Stimulated activated CD8-positive, alpha-beta memory T cell treated with anti-CD3 and anti-CD28 coated beads, Interleukin-2, amount 100 ng/mL, for 1 hour (primary cell): ENCODE data around the gene PSME1.
A peak's percentile ranks its signal among the peaks of the same experiment; 100 is the strongest.

Source experiments
- DNase-seq, 2 donors: peaks; one replicate each; pipeline ENCODE4 v3.0.0-alpha.2; 2020; ENCODE audit warnings: low read depth in 2 of 2

PSME1 gene

GRCh38 chr14:24135834-24136683, at the start of gene PSME1:
Gene PSME1 (plus strand): TSS chr14:24136194. CDS start chr14:24136263, 69 bp downstream.
- DNase-seq, result peak; percentile 89 to 92

GRCh38 chr14:24087004-24087403, 49.0 kb upstream of the PSME1 start:
- DNase-seq, result no peak

GRCh38 chr14:24088095-24088494, 47.9 kb upstream of the PSME1 start:
- DNase-seq, result no peak

- no peak for DNase-seq
These were observed 46.1 kb upstream of the PSME1 start for GRCh38 chr14:24089890-24090289.

- DNase-seq, result no peak
These were observed 43.9 kb upstream of the PSME1 start for GRCh38 chr14:24092110-24092504.

- no peak for DNase-seq
These were observed 43.3 kb upstream of the PSME1 start for GRCh38 chr14:24092505-24093206.

- no peak for DNase-seq
These were observed 42.6 kb upstream of the PSME1 start for GRCh38 chr14:24093207-24093900.

GRCh38 chr14:24093901-24094840, 41.8 kb upstream of the PSME1 start, which contains the start of gene PCK2:
Gene PCK2 (plus strand): TSS chr14:24094311. CDS start chr14:24094406, 95 bp downstream.
- DNase-seq, result peak; percentile 47 to 57

- DNase-seq, result no peak
These were observed 41.1 kb upstream of the PSME1 start for GRCh38 chr14:24094841-24095270.

GRCh38 chr14:24095271-24096068, 40.5 kb upstream of the PSME1 start:
- no peak for DNase-seq

GRCh38 chr14:24096545-24097181, 39.3 kb upstream of the PSME1 start:
- no peak for DNase-seq

- DNase-seq, result no peak
These were observed 37.6 kb upstream of the PSME1 start for GRCh38 chr14:24098229-24098926.

- no peak for DNase-seq
These were observed 36.8 kb upstream of the PSME1 start for GRCh38 chr14:24098927-24099813.

GRCh38 chr14:24100197-24100981, 35.6 kb upstream of the PSME1 start:
- DNase-seq, result no peak

- DNase-seq, result no peak
These were observed 35.0 kb upstream of the PSME1 start for GRCh38 chr14:24100982-24101494.

GRCh38 chr14:24102357-24103048, 33.5 kb upstream of the PSME1 start:
- no peak for DNase-seq
